Left ventricle myocardium inferior (tissue), 1 donor: ENCODE results near the gene DAPK1. TPM values are rescaled to one million over a fixed set of nuclear protein-coding genes. Genes with fewer than 3 reads are reported as not detected.

ENCODE experiments used
- DNase-seq: peaks from one replicate; pipeline ENCODE4 v3.0.0-alpha.2; 2020
- H3K27ac ChIP-seq: fragments of 200-600 bp; replicated peaks from 2 replicates; pipeline ENCODE4 v1.8.0; 2021
- H3K27me3 ChIP-seq: fragments of 200-600 bp; 2 replicates; pipeline ENCODE4 v1.8.0; 2021; ENCODE audit warnings: low read depth
- H3K36me3 ChIP-seq: fragments of 200-600 bp; 2 replicates; pipeline ENCODE4 v1.8.0; 2021
- H3K4me1 ChIP-seq: fragments of 200-600 bp; 2 replicates; pipeline ENCODE4 v1.8.0; 2021
- H3K4me3 ChIP-seq: fragments of 200-600 bp; 2 replicates; pipeline ENCODE4 v1.8.0; 2021; ENCODE audit warnings: mild to moderate bottlenecking, moderate library complexity
- H3K9me3 ChIP-seq: fragments of 200-600 bp; replicated peaks from 2 replicates; pipeline ENCODE4 v1.8.0; 2021
- intact Hi-C: fragments of 100-400 bp; cut with micrococcal nuclease; formaldehyde crosslinking; loops from one replicate; pipeline ENCODE4 v1.11.0; 2022
- total RNA-seq: library from RNA; stranded (reverse); fragmentation: NEBNext Ultra II Directional; extraction: Animal tissue kit (Norgen Biotek cat#: 25700); gene quantifications from one replicate; pipeline ENCODE4 v1.2.1, GENCODE V29; 2021
- TF ChIP-seq, protein P1 (sequence below): fragments of 200-600 bp; IDR thresholded peaks from 2 replicates; pipeline ENCODE4 v1.8.0; 2021; ENCODE audit warnings: antibody characterized with exemption, mild to moderate bottlenecking, borderline replicate concordance
- donor health status: DM: no; HTN: yes; CAD: no; lungs with severe emphysema.

Gene DAPK1
- total RNA-seq, 1 donor from 2014 or later = 5.5 TPM

DNA sequence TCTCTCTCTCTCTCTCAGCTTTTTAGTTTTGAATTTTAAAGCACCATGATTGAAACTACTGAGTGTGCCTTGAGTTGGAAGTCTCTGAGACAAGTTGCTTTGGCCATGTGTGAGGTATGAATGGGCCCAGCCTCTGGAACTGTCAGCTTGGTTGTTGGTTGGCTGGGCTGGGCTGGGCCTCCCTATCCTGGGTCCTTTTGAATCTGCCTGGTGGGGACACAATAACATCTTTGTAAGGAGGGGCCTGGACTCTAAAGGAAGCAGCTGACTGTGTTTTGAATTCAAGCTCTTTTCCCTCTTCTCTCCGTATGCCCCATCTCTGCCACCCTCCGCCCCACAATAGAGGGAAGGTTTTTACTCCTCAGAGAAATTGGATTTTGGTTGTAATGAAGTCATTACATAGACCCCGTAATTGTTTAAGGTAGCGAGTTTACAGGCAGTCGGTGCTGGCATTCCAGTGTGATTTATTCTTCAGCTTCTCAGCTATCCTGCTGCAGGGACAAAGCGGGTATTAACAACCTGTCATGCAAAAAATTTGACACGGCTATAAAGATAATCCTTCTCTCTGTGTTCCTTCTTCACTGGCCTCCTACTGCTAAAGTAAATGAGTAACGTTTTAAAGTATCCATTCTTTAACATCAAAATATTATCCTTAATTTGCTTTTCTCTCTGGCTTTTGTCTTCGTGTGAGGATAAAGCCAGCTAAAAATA, 105.4 kb downstream of the DAPK1 start:
- TF ChIP-seq, protein P1, sequence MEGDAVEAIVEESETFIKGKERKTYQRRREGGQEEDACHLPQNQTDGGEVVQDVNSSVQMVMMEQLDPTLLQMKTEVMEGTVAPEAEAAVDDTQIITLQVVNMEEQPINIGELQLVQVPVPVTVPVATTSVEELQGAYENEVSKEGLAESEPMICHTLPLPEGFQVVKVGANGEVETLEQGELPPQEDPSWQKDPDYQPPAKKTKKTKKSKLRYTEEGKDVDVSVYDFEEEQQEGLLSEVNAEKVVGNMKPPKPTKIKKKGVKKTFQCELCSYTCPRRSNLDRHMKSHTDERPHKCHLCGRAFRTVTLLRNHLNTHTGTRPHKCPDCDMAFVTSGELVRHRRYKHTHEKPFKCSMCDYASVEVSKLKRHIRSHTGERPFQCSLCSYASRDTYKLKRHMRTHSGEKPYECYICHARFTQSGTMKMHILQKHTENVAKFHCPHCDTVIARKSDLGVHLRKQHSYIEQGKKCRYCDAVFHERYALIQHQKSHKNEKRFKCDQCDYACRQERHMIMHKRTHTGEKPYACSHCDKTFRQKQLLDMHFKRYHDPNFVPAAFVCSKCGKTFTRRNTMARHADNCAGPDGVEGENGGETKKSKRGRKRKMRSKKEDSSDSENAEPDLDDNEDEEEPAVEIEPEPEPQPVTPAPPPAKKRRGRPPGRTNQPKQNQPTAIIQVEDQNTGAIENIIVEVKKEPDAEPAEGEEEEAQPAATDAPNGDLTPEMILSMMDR = no peak
- Histone ChIP-seq H3K36me3 (no peaks in the 10 kb centered on the region), H3K27me3 (no peaks in the 10 kb centered on the region), H3K9me3 (no peaks in the 10 kb centered on the region), H3K4me3 (no peak overlapping the region), H3K4me1 (peaks cover 22% of the 10 kb centered on the region), H3K27ac (no peak overlapping the region)
- no peak for DNase-seq
- intact Hi-C loops = no loop called here

DNA sequence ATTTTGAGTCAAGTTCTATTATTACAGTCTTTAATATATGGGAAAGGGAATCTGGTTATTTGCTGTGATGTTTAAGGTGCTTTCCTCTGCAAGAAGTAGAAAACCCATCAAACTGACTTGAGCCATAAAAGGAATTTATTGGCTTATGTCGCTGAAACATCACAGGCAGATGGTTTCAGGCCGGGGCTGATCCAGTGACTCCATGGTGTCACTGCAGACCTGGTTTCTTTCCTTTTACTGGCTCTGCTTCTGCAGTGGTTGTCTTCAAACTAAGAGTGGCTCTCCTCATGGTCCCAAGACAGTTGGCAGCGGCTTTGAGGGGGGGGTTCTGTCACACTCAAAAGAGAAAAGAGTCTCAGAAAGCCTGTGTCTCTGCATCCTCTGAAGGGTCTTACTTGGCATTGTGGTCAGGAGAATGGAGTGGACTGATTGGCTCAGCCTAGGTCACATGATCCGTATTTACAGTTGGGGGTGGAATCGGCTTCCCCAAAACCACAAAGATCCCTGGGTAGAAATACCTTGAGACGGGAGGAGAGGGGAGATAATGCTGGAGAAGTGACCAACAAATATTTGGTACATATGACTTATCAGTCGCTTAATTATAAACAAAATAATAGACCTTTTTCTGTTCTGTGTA, 106.3 kb downstream of the DAPK1 start:
- no peak overlapping the region for H3K4me3 ChIP-seq
- intact Hi-C loops = no loop called here
- H3K4me1 ChIP-seq = peaks cover 14% of the 10 kb centered on the region
- H3K27me3 ChIP-seq = no peaks in the 10 kb centered on the region
- no peaks in the 10 kb centered on the region for H3K9me3 ChIP-seq
- TF ChIP-seq, protein P1 = no peak
- H3K36me3 ChIP-seq = no peaks in the 10 kb centered on the region
- no peak overlapping the region for H3K27ac ChIP-seq
- no peak for DNase-seq

DNA sequence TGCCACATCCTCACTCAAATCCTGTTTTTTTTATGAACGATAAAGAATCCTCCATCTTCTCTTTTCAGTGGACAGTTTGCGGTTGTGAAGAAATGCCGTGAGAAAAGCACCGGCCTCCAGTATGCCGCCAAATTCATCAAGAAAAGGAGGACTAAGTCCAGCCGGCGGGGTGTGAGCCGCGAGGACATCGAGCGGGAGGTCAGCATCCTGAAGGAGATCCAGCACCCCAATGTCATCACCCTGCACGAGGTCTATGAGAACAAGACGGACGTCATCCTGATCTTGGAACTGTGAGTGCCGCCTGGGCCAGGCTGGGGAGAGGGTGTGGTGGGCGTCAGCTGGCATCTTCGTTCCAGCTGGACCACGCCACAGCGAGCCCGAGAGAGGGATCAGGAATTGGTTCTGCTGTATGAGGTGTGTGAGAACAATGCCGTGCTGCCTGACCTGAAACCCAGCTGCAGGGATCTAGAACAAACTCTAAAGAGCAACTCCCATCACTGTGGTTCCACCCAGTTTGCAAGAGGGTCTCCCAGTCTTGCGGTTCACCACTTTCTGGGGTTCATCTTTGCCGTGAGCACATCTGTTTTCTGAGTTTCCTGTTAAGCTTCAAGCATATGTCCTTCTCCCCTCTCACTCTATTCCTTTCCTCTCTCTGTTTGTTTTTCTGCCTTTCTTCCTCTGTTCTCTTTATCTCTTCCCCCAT, 107.4 kb downstream of the DAPK1 start:
- H3K27me3 ChIP-seq = no peaks in the 10 kb centered on the region
- intact Hi-C loops = no loop called here
- peaks cover 8% of the 10 kb centered on the region for H3K4me1 ChIP-seq
- H3K9me3 ChIP-seq = no peaks in the 10 kb centered on the region
- DNase-seq = no peak
- no peaks in the 10 kb centered on the region for H3K36me3 ChIP-seq
- H3K4me3 ChIP-seq = no peak overlapping the region
- H3K27ac ChIP-seq = no peak overlapping the region
- TF ChIP-seq, protein P1 = no peak

DNA sequence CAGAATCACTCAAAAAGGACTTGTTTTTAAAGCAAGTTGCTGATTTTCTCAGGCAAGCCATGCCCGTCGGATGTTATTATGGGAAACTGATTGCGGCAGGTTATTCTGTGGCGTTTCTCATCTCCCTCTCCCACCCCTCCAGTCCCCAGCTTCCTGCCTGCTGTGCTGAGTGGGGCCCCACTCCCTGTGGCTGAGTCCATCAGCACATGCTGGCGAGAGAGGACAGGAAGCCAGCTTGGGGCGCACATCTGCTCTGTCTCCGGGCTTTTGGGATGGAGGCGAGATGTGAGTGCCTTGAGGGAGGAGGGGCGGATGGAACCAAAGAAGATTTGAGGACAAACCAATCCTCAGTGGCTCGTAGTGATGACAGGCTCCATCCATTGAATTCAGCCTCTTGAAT, 108.0 kb downstream of the DAPK1 start:
- intact Hi-C loops = no loop called here
- Histone ChIP-seq H3K9me3 (no peaks in the 10 kb centered on the region), H3K36me3 (no peaks in the 10 kb centered on the region), H3K27ac (no peak overlapping the region), H3K4me3 (no peak overlapping the region), H3K4me1 (peaks cover 8% of the 10 kb centered on the region), H3K27me3 (no peaks in the 10 kb centered on the region)
- TF ChIP-seq, protein P1 = no peak
- no peak for DNase-seq

- no peak for DNase-seq
- Histone ChIP-seq H3K27me3 (no peaks in the 10 kb centered on the region), H3K9me3 (no peaks in the 10 kb centered on the region), H3K36me3 (no peaks in the 10 kb centered on the region), H3K27ac (no peak overlapping the region), H3K4me1 (peaks cover 15% of the 10 kb centered on the region), H3K4me3 (no peak overlapping the region)
- TF ChIP-seq, protein P1 = no peak
- intact Hi-C loops = no loop called here
Measured at GRCh38 chr9:87606841-87607521, 109.3 kb downstream of the DAPK1 start.
